Superior temporal gyrus (tissue), 1 donor: Measurements from ENCODE around the gene CSRNP3.

Experiments used
- DNase-seq: peaks from one replicate; pipeline ENCODE4 v3.0.0-alpha.2; 2016; ENCODE audit errors: extremely low spot score

CSRNP3 gene

GRCh38 chr2:165470361-165470760, 863 bp downstream of the CSRNP3 start:
- DNase-seq, result no peak

- DNase-seq, result peak; percentile 72
Observed at GRCh38 chr2:165471349-165471950, 2.0 kb downstream of the CSRNP3 start.

GRCh38 chr2:165472922-165473321, 3.4 kb downstream of the CSRNP3 start:
- DNase-seq, result peak; percentile 69

GRCh38 chr2:165474619-165475276, 5.2 kb downstream of the CSRNP3 start:
- DNase-seq, result peak; percentile 61

- DNase-seq, result peak; percentile 58
Observed at GRCh38 chr2:165475277-165476004, 5.9 kb downstream of the CSRNP3 start.

GRCh38 chr2:165479856-165480255, 10.4 kb downstream of the CSRNP3 start:
- DNase-seq, result no peak

- DNase-seq, result no peak
Observed at GRCh38 chr2:165494573-165494972, 25.1 kb downstream of the CSRNP3 start.

GRCh38 chr2:165497659-165498317, 28.3 kb downstream of the CSRNP3 start:
- peak; percentile 54 for DNase-seq

- DNase-seq, result no peak
Observed at GRCh38 chr2:165499131-165499530, 29.6 kb downstream of the CSRNP3 start.

- no peak for DNase-seq
Observed at GRCh38 chr2:165500001-165500400, 30.5 kb downstream of the CSRNP3 start.

GRCh38 chr2:165500816-165501215, 31.3 kb downstream of the CSRNP3 start:
- peak; percentile 36 for DNase-seq

- no peak for DNase-seq
Observed at GRCh38 chr2:165505514-165505913, 36.0 kb downstream of the CSRNP3 start.

- DNase-seq, result no peak
Observed at GRCh38 chr2:165508927-165509326, 39.4 kb downstream of the CSRNP3 start.

- DNase-seq, result no peak
Observed at GRCh38 chr2:165513479-165513878, 44.0 kb downstream of the CSRNP3 start.

- no peak for DNase-seq
Observed at GRCh38 chr2:165518611-165519010, 49.1 kb downstream of the CSRNP3 start.

GRCh38 chr2:165522719-165523118, 53.2 kb downstream of the CSRNP3 start:
- no peak for DNase-seq

- no peak for DNase-seq
Observed at GRCh38 chr2:165524720-165525119, 55.2 kb downstream of the CSRNP3 start.

- no peak for DNase-seq
Observed at GRCh38 chr2:165528691-165529090, 59.2 kb downstream of the CSRNP3 start.

- no peak for DNase-seq
Observed at GRCh38 chr2:165529130-165529529, 59.6 kb downstream of the CSRNP3 start.

GRCh38 chr2:165533331-165533730, 63.8 kb downstream of the CSRNP3 start:
- DNase-seq, result no peak

- DNase-seq, result no peak
Observed at GRCh38 chr2:165535471-165535870, 66.0 kb downstream of the CSRNP3 start.

- no peak for DNase-seq
Observed at GRCh38 chr2:165536851-165537499, 67.5 kb downstream of the CSRNP3 start.
